ENCODE results near the gene MAML3.

Gene MAML3

DNA sequence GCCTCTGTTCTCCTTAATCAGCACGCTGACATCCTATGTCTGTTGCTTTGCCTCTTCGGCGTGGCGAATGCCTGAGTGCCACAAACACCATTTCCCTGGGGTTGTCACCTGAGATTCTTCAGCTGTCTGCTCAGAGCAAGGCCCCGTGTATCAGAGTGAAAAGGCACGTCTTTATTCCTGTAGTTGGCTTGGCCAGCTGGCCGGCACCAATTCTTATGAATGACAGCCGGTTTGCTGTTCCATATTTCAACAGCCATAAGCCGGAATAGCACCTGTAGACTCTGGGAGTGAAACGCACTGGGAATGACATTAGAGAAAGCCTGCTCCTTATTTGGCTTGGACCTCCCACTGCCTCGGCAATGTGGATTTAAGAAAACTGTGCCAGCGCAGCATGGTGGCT, 399.0 kb downstream of the MAML3 start:
- no peak for DNase-seq (ENCODE audit: low read depth)

DNA sequence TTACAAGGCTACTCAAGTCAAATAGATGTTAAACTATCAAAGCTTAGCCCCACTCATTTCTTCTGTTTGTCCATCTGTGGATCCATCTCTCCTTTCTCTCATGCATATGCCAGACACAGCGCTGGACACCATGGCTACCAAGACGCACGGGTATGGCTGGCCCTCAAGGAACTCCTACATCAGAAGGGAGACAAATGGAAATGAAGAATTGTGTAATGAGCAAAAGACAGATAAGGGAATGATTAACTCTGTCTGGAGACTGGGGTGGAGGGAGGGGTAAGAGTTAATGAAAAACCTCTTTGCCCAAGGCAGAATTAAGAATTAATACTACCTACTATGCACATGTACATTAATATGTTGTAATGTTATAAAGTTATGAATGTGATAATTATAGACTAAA, 400.3 kb downstream of the MAML3 start:
- DNase-seq (ENCODE audit: low read depth), result no peak

GRCh38 chr4:139749835-139750498, 404.0 kb downstream of the MAML3 start:
- DNase-seq (ENCODE audit: low read depth), result no peak

DNA sequence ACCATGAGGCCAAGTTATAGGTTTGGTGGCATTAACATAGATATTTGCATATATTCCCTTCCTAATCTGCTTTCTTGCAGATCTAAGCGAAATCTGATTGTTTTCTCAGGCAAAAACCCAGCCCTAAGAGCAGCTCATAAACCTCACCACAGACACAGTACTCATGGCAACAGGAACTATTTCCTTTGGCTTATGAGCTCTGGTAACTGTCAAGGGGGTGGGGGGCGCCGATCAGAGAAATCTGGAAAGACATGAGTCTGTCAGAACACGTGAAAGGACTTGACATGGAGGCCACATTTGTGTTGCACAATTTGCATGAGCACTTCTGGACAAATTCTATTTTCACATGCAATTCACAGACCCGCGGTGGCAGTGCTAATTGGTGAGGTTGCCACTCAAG, 404.6 kb downstream of the MAML3 start:
- no peak for DNase-seq (ENCODE audit: low read depth)

DNA sequence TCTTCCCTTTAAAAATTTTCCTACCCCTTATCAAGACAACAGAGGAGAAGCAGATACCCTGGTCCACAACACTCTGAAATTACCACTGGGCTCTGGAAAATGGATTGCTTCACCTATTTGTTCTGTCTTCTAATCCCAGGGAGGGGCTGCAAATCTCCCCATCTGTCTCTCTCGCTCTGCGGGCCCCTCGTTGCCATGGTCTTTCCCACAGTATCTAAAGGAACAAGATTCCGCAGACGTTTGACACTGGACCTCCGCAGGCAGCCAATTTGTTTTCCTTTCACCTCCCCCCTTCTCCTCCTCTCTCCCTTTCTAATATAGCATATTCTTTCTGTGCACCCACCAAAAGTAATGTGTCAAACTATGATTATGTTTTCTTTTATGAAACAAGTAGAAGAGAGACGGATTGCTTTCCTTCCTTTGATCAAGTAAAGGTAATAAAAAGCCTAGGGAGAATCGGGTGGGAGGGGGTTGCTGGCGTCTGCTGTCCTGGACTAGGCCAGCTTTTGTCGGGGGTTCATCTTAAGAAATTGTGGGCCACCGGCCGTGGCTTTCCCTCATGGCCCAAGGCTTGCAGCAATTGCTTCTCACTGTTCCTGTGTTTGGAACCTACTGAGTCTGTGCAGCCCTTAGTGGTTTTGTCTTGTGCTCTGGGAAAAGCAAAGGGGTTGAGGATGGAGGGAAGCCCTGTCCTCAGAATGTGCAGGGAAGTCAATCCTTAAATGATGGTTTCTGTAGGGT, 407.4 kb downstream of the MAML3 start:
- no peak for DNase-seq (ENCODE audit: low read depth)

- no peak for DNase-seq (ENCODE audit: low read depth)
These were observed 408.8 kb downstream of the MAML3 start for GRCh38 chr4:139745111-139745639.

- DNase-seq (ENCODE audit: low read depth), result no peak
These were observed 409.8 kb downstream of the MAML3 start for GRCh38 chr4:139744232-139744631.

- no peak for DNase-seq (ENCODE audit: low read depth)
These were observed 411.0 kb downstream of the MAML3 start for GRCh38 chr4:139743027-139743426.

- no peak for DNase-seq (ENCODE audit: low read depth)
These were observed 413.4 kb downstream of the MAML3 start for GRCh38 chr4:139740531-139741041.

DNA sequence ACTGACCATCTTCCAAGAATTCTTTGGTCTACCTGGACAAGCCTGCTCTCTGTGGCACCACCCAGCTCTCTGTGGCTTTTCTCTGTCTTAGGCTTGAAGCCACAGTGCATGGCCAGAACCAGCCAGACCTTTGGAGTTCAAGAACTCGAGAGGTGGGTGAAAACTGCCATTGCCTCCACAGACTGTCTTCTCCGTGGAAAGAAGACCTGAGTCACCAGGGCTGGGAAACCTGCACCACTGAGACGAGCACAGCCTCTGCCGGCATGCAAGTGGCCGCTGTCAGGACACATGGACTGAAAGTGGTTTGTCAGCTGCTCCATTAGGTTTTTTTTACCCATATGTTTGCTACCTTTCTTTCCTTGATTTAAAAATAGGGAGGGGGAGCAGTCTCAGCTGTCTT, 413.9 kb downstream of the MAML3 start:
- DNase-seq (ENCODE audit: low read depth), result no peak

- DNase-seq (ENCODE audit: low read depth), result no peak
These were observed 415.0 kb downstream of the MAML3 start for GRCh38 chr4:139738846-139739613.

DNA sequence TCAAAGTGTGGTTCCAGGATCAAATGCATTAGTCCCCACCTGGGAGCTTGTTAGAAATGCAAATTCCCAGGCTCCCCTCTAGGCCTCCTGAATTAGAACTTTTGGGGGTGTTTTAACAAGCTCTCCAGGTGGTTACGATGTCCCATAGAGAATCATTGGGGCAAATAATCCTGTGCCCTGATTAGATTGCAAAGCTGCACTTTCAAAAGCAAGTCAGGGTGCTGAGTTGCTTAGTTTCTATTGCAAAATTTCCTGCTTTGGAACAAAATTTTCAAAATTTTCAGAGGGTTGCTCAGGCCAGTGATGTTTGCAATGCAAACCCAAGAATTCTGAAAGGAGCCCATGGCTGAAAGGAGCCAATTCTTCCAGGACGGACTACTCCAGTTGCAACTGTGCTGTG, 417.3 kb downstream of the MAML3 start:
- no peak for DNase-seq (ENCODE audit: low read depth)

- no peak for DNase-seq (ENCODE audit: low read depth)
These were observed 417.7 kb downstream of the MAML3 start for GRCh38 chr4:139736274-139736660.

GRCh38 chr4:139735381-139736273, 418.4 kb downstream of the MAML3 start:
- DNase-seq (ENCODE audit: low read depth), result no peak

DNA sequence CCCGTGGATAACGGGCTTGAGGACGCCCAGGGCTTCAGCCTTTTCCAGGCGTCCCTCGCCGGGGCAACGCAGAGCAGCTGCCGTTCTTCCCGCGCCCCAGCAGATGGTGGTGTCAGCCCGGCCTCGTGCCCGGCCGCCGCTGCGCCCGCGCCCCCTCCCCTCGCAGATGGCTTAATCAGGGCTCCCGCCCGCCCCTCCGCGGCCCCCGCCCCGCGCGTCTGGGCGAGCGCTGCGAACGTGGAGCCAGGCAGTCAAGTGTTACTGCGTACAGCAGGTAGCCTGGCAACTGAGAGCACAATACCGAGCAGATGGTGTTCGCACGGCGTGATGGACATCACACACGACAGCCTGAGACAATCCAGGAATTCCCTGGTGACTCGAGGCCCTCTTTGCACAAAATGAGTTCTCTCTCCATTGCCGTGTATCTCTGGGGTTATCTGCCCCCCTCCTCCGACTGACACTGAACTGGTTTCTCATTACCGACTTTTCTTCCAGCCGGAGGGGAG, 419.1 kb downstream of the MAML3 start:
- no peak for DNase-seq (ENCODE audit: low read depth)

- no peak for DNase-seq (ENCODE audit: low read depth)
These were observed 419.6 kb downstream of the MAML3 start for GRCh38 chr4:139734201-139734874.

GRCh38 chr4:139732991-139733570, 420.9 kb downstream of the MAML3 start:
- DNase-seq (ENCODE audit: low read depth), result no peak

GRCh38 chr4:139728840-139729239, 425.1 kb downstream of the MAML3 start:
- DNase-seq (ENCODE audit: low read depth), result no peak

DNA sequence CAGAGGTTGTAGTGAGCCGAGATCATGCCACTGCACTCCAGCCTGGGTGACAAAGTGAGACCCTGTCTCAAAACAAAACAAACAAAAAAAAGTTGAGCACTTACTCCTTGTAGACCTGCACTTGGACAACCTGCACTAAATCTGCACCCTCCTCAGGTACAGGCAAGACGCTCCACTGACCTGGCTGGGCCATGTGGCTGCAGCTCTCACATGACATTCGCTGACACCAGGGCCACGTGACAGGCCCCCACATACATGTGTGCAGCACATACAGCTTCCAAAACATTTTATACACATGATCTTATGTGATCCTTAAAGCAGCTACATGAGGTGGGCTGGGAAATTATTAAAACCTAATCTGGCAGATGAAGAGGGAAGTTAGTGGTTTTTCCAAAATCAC, 425.8 kb downstream of the MAML3 start:
- no peak for DNase-seq (ENCODE audit: low read depth)

GRCh38 chr4:139726615-139727014, 427.4 kb downstream of the MAML3 start:
- DNase-seq (ENCODE audit: low read depth), result no peak
